Hematopoietic multipotent progenitor cell treated with erythropoietin and hydrocortisone succinate and interleukin-3 and kit ligand, for 4 days (in vitro differentiated cells): ENCODE results near the gene RANBP3.
"Not testable (repeated sequence)": the region's sequence is repeated elsewhere in the genome, so short reads cannot be mapped to it uniquely, and the experiment has no call there.

Experiments used
- DNase-seq: peaks from one replicate; pipeline ENCODE4 v3.0.0-alpha.2; 2015

Gene RANBP3

GRCh38 chr19:5963855-5964254 lies 14.1 kb downstream of the RANBP3 start:
- no peak for DNase-seq

- DNase-seq = not testable (repeated sequence)
These were observed 14.7 kb downstream of the RANBP3 start for GRCh38 chr19:5963259-5963658.

- DNase-seq = peak; percentile 83
These were observed 15.7 kb downstream of the RANBP3 start for GRCh38 chr19:5961969-5962945.

GRCh38 chr19:5961641-5961968 lies 16.3 kb downstream of the RANBP3 start:
- not testable (repeated sequence) for DNase-seq

DNA sequence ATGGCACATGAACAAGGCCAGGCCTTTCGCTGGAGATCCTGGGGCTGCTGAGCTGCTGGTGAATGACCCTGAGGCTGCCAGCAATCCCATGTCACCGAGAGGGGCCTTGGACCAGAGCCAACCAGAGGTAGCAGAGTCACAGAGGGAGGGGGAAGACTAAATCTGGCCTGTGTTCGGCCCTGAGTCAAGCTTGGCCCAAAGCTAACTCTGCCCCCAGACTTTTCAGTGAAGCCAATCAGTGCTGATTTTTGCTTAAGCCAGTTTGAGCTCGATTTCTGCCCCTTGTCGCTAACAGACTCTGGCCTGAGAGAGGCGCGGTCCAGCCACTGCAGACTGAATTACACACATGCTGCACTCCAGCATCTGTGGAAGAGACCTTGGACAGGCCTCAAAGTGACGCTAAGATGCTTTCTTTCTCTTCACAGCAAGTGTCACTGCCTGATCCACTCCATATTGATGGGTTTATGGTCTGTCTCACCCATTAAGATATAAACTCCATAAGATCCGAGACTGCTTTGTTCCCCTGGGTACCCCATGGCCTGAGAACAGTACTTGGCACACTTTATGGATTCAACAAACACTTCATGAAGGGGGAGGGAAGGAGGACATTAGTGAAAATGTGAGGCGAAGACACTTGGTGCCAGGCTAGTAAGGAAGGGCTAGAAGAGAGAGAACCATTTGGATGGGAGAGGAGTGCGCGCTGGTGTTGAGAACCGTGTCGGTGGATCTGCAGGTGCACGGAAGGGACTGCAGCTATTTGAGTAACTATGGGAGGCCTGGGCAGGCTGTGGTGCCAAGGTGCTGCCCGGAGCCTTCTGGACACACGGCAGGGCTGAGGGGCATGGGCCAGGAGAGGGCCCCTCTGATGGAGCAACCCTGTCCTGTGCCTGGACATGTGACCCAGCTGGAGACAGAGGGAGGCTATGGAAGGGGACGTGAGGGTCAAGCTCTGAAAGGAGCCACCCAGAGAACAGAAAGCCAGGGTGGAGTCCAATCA lies 17.6 kb downstream of the RANBP3 start:
- no peak for DNase-seq

GRCh38 chr19:5959260-5960004 lies 18.5 kb downstream of the RANBP3 start:
- DNase-seq = no peak

GRCh38 chr19:5958851-5959122 lies 19.2 kb downstream of the RANBP3 start:
- no peak for DNase-seq

GRCh38 chr19:5958074-5958850 lies 19.7 kb downstream of the RANBP3 start:
- DNase-seq = no peak

GRCh38 chr19:5957170-5957569 lies 20.8 kb downstream of the RANBP3 start:
- no peak for DNase-seq

- DNase-seq = no peak
These were observed 21.2 kb downstream of the RANBP3 start for GRCh38 chr19:5956728-5957127.

GRCh38 chr19:5956323-5956722 lies 21.6 kb downstream of the RANBP3 start:
- no peak for DNase-seq

DNA sequence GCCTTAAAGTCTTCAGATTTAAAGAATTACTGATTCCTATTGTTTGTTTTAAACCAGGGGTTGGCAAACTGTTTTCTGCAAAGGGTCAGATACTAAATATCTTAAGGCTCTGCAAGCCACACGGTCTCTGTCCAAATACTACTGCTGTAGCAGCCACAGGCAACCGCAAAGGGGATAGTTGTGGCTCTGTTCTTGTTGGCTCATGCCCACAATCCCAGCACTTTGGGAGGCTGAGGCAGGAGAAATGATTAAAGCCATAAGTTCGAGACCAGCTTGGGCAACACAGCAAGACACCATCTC lies 22.4 kb downstream of the RANBP3 start:
- no peak for DNase-seq

DNA sequence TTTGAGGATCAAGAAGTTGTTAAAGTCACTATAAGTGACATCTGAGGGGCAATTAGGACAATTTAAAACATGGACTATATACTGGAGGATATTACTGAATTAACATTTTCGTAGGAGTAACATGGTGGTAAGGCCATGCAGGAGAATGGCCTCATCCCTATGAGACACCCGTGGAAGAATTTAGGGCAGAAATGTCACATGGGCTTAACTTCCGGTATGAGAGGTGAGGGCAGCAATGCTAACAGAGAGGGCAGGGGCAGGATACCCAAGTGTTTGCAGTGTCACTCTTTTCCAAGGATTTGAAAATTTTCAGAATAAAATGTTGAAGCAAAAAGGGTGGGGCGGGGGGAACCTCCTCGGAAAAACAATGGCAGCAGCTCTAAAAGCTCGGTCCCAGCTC lies 23.6 kb downstream of the RANBP3 start:
- DNase-seq = no peak

- DNase-seq = peak; percentile 69
These were observed 24.2 kb downstream of the RANBP3 start for GRCh38 chr19:5953680-5954213.

- DNase-seq = no peak
These were observed 24.8 kb downstream of the RANBP3 start for GRCh38 chr19:5953030-5953589.

- DNase-seq = no peak
These were observed 25.5 kb downstream of the RANBP3 start for GRCh38 chr19:5952193-5953029.

DNA sequence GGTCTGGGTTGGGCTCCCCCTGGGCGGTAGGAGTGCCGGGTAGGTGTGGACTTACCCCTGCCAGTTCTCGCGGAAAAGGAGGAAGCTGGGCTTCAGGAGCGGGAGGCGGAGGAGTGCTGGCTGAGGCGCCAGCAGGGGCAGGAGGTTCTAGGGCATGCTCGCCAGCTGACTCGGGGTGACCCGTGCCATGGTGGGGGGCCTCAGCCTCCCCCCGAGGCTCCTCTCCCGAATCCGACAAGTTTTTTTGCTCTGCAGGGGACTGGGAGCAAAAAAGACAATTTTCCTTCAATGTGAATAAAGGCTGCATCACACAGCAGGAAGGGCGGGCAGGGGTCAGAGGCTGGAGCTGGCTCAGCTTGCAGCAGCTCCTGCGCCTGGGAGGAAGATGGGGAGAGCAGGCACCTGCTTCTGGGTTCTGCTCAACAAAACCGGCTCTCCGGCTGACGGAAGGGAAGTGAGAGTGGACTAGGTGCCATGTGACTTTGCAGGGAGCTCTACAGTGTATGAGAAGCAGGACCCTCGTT lies 26.5 kb downstream of the RANBP3 start:
- no peak for DNase-seq

- no peak for DNase-seq
These were observed 27.2 kb downstream of the RANBP3 start for GRCh38 chr19:5950741-5951140.

- no peak for DNase-seq
These were observed 28.1 kb downstream of the RANBP3 start for GRCh38 chr19:5949792-5950305.
